ENCODE data around the gene C19orf38.

Gene C19orf38

DNA sequence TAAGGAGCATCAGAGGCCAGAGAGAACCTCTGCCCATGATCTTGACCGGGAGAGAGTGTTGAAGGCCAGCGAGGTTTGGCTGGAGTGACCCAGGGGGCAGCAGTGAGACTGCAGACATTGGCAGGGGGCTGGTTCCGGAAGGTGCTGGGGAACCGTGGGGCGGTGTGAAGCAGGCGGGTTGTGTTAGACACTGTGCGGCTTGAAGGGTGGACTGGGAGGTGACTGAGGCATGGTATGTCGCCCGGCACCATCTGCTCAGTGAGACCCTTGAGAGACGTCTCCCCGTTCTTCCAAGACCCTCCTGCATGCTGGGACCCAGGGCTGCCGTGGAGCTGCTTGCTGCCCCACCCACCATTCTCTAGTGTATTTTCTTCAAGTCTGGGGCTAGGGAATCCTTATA, 47.7 kb downstream of the C19orf38 start:
- Histone ChIP-seq H3K9me3 (ENCODE audit: low read length) (no peaks in the 10 kb centered on the region), H3K27me3 (ENCODE audit: insufficient read depth, low read length) (no peaks in the 10 kb centered on the region), H3K9me2 (ENCODE audit: low read depth, low read length) (no peaks in the 10 kb centered on the region), H3F3A (ENCODE audit: insufficient read depth, low read length) (no peaks in the 10 kb centered on the region), H2AFZ (ENCODE audit: low read length) (no peak overlapping the region), H3K79me2 (ENCODE audit: insufficient read depth, low read length) (peaks cover 24% of the 10 kb centered on the region; the same call in 1 of the 2 replicates), H3K9ac (ENCODE audit: low read length) (peak overlapping the region; percentile 37; the same call in 1 of the 2 replicates), H3K4me1 (ENCODE audit: insufficient read depth, low read length, severe bottlenecking) (peaks cover 38% of the 10 kb centered on the region), H3K4me2 (ENCODE audit: low read length) (peak overlapping the region; percentile 54), H4K20me1 (ENCODE audit: insufficient read depth, low read length) (no peaks in the 10 kb centered on the region), H3K27ac (ENCODE audit: low read depth, low read length, poor library complexity, severe bottlenecking) (peak overlapping the region; percentile 78), H3K36me3 (ENCODE audit: insufficient read depth, low read length) (no peaks in the 10 kb centered on the region), H3K4me3 (ENCODE audit: low read depth, low read length, poor library complexity, severe bottlenecking) (peak overlapping the region; percentile 43)
- TF ChIP-seq, protein P1, sequence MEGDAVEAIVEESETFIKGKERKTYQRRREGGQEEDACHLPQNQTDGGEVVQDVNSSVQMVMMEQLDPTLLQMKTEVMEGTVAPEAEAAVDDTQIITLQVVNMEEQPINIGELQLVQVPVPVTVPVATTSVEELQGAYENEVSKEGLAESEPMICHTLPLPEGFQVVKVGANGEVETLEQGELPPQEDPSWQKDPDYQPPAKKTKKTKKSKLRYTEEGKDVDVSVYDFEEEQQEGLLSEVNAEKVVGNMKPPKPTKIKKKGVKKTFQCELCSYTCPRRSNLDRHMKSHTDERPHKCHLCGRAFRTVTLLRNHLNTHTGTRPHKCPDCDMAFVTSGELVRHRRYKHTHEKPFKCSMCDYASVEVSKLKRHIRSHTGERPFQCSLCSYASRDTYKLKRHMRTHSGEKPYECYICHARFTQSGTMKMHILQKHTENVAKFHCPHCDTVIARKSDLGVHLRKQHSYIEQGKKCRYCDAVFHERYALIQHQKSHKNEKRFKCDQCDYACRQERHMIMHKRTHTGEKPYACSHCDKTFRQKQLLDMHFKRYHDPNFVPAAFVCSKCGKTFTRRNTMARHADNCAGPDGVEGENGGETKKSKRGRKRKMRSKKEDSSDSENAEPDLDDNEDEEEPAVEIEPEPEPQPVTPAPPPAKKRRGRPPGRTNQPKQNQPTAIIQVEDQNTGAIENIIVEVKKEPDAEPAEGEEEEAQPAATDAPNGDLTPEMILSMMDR (IDR thresholded peaks at IDR 0.05; ENCODE audit: low read length): peak; percentile 52
- TF ChIP-seq EZH2 (IDR thresholded peaks at IDR 0.05; ENCODE audit: borderline replicate concordance, low read length): no peak

DNA sequence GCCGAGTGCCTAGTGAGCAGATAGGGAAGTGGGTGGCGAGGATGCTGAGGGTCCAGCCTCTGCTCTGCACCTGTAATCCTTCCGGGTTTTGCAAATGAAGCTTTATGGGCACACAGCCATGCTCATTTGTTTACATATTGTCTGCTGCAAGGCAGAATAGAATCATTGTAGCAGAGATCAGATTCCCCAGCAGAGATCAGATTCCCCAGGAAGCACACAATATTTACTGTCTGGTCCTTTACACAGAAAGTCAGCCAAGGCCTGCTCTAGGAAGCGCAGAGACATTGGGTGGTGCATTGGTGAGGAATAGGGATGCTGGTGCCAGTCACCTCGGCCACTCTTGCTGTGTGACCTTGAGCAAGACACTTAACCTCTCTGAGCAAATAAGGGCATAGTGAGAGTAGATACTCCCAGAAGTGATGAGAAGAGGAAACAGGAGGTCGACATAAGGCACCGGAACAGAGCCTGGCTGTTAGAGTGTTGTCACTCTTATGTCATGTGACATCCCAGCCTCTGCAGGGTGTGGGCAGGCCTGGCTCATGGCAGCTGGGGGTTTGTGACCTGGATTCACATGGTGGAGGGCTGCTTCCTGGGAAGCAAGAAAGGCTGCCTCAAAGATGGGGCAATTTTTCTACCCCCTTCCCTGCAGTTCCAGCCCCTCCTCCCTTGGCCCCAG, 48.8 kb downstream of the C19orf38 start:
- no peaks in the 10 kb centered on the region for H3K36me3 ChIP-seq (ENCODE audit: insufficient read depth, low read length)
- no peaks in the 10 kb centered on the region for H3K9me2 ChIP-seq (ENCODE audit: low read depth, low read length)
- no peak overlapping the region for H2AFZ ChIP-seq (ENCODE audit: low read length)
- H3K79me2 ChIP-seq (ENCODE audit: insufficient read depth, low read length): peaks cover 22% of the 10 kb centered on the region; the same call in 1 of the 2 replicates
- H3K9me3 ChIP-seq (ENCODE audit: low read length): no peaks in the 10 kb centered on the region
- H3K4me2 ChIP-seq (ENCODE audit: low read length): peak overlapping the region; percentile 54
- peak overlapping the region; percentile 43 for H3K4me3 ChIP-seq (ENCODE audit: low read depth, low read length, poor library complexity, severe bottlenecking)
- peak overlapping the region; percentile 37; the same call in 1 of the 2 replicates for H3K9ac ChIP-seq (ENCODE audit: low read length)
- no peaks in the 10 kb centered on the region for H3K27me3 ChIP-seq (ENCODE audit: insufficient read depth, low read length)
- no peaks in the 10 kb centered on the region for H3F3A ChIP-seq (ENCODE audit: insufficient read depth, low read length)
- no peak for TF ChIP-seq EZH2 (IDR thresholded peaks at IDR 0.05; ENCODE audit: borderline replicate concordance, low read length)
- TF ChIP-seq, protein P1 (IDR thresholded peaks at IDR 0.05; ENCODE audit: low read length): no peak
- H4K20me1 ChIP-seq (ENCODE audit: insufficient read depth, low read length): no peaks in the 10 kb centered on the region
- peaks cover 38% of the 10 kb centered on the region for H3K4me1 ChIP-seq (ENCODE audit: insufficient read depth, low read length, severe bottlenecking)
- peak overlapping the region; percentile 78 for H3K27ac ChIP-seq (ENCODE audit: low read depth, low read length, poor library complexity, severe bottlenecking)

DNA sequence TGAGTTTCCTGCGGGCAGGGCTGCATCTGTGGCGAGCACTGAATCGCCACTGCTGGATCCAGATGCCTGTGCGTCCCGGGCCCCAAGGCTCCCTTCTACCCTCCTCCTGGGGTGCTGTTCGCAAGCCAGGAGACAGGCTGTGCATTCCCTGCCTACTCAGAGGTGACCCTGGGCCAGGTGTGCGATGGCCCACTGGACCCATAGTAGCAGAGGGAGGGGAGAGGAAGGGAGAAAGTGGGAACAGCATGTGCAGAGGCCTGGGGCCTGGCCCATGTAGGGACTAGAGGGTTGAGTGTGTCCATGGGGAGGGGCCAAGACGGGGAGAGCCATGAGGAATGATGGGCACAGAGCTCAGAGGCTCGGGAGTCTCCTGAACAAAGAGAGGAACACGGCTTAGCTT, 50.4 kb downstream of the C19orf38 start:
- no peaks in the 10 kb centered on the region for H3K9me3 ChIP-seq (ENCODE audit: low read length)
- H2AFZ ChIP-seq (ENCODE audit: low read length): no peak overlapping the region
- peaks cover 17% of the 10 kb centered on the region; the same call in 1 of the 2 replicates for H3K79me2 ChIP-seq (ENCODE audit: insufficient read depth, low read length)
- H3K4me1 ChIP-seq (ENCODE audit: insufficient read depth, low read length, severe bottlenecking): peaks cover 38% of the 10 kb centered on the region
- no peak overlapping the region for H3K27ac ChIP-seq (ENCODE audit: low read depth, low read length, poor library complexity, severe bottlenecking)
- H3F3A ChIP-seq (ENCODE audit: insufficient read depth, low read length): no peaks in the 10 kb centered on the region
- H3K27me3 ChIP-seq (ENCODE audit: insufficient read depth, low read length): no peaks in the 10 kb centered on the region
- H4K20me1 ChIP-seq (ENCODE audit: insufficient read depth, low read length): no peaks in the 10 kb centered on the region
- no peak overlapping the region for H3K4me2 ChIP-seq (ENCODE audit: low read length)
- H3K9me2 ChIP-seq (ENCODE audit: low read depth, low read length): no peaks in the 10 kb centered on the region
- H3K36me3 ChIP-seq (ENCODE audit: insufficient read depth, low read length): peaks cover 6% of the 10 kb centered on the region; the same call in 1 of the 2 replicates
- no peak overlapping the region for H3K9ac ChIP-seq (ENCODE audit: low read length)
- TF ChIP-seq, protein P1 (IDR thresholded peaks at IDR 0.05; ENCODE audit: low read length): no peak
- TF ChIP-seq EZH2 (IDR thresholded peaks at IDR 0.05; ENCODE audit: borderline replicate concordance, low read length): no peak
- no peak overlapping the region for H3K4me3 ChIP-seq (ENCODE audit: low read depth, low read length, poor library complexity, severe bottlenecking)

Data from OCI-LY1 (cell line).